GM18507 (cell line): ENCODE measurements around the gene LTB4R.
A peak's percentile ranks its signal among the peaks of the same experiment; 100 is the strongest.

Source experiments
- DNase-seq: peaks from one replicate; pipeline ENCODE4 v3.0.0; 2011; ENCODE audit warnings: low read depth; ENCODE audit not compliant: insufficient read length; ENCODE audit errors: extremely low spot score
- FAIRE-seq: peaks from 2 replicates; lab custom pipeline; 2011; peaks lifted over from hg19 to GRCh38; lab: Jason Lieb, UNC

LTB4R gene, protein sequence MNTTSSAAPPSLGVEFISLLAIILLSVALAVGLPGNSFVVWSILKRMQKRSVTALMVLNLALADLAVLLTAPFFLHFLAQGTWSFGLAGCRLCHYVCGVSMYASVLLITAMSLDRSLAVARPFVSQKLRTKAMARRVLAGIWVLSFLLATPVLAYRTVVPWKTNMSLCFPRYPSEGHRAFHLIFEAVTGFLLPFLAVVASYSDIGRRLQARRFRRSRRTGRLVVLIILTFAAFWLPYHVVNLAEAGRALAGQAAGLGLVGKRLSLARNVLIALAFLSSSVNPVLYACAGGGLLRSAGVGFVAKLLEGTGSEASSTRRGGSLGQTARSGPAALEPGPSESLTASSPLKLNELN

DNA sequence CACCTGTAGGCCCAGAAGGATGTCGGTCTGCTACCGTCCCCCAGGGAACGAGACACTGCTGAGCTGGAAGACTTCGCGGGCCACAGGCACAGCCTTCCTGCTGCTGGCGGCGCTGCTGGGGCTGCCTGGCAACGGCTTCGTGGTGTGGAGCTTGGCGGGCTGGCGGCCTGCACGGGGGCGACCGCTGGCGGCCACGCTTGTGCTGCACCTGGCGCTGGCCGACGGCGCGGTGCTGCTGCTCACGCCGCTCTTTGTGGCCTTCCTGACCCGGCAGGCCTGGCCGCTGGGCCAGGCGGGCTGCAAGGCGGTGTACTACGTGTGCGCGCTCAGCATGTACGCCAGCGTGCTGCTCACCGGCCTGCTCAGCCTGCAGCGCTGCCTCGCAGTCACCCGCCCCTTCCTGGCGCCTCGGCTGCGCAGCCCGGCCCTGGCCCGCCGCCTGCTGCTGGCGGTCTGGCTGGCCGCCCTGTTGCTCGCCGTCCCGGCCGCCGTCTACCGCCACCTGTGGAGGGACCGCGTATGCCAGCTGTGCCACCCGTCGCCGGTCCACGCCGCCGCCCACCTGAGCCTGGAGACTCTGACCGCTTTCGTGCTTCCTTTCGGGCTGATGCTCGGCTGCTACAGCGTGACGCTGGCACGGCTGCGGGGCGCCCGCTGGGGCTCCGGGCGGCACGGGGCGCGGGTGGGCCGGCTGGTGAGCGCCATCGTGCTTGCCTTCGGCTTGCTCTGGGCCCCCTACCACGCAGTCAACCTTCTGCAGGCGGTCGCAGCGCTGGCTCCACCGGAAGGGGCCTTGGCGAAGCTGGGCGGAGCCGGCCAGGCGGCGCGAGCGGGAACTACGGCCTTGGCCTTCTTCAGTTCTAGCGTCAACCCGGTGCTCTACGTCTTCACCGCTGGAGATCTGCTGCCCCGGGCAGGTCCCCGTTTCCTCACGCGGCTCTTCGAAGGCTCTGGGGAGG is at the start of gene LTB4R:
Gene LTB4R, plus strand, starts transcription at position 857 of the 959 bp plus-strand sequence. CDS start 4,150 bp downstream, outside the sequence.
- peak; percentile 35 for DNase-seq
- peak; percentile 68 for FAIRE-seq

DNA sequence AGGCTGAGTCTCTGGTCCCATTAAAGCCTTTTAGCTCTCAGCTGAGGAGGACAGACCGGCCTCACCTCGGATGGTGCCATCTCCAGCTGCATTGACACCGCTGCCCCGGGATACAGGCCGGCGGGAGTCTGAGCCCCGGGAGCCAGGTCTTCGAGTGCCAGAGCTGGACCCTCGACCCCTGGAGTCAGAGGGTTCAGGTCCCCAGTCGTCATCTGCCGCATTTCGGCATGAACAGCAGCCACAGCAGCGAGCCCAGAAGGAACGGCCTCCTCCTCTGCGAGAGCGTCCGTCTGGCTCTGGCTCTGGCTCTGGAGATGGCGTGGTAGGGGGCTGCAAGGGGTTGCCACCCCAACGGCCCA is 49.4 kb upstream of the LTB4R start:
- FAIRE-seq, result no peak
- no peak for DNase-seq

DNA sequence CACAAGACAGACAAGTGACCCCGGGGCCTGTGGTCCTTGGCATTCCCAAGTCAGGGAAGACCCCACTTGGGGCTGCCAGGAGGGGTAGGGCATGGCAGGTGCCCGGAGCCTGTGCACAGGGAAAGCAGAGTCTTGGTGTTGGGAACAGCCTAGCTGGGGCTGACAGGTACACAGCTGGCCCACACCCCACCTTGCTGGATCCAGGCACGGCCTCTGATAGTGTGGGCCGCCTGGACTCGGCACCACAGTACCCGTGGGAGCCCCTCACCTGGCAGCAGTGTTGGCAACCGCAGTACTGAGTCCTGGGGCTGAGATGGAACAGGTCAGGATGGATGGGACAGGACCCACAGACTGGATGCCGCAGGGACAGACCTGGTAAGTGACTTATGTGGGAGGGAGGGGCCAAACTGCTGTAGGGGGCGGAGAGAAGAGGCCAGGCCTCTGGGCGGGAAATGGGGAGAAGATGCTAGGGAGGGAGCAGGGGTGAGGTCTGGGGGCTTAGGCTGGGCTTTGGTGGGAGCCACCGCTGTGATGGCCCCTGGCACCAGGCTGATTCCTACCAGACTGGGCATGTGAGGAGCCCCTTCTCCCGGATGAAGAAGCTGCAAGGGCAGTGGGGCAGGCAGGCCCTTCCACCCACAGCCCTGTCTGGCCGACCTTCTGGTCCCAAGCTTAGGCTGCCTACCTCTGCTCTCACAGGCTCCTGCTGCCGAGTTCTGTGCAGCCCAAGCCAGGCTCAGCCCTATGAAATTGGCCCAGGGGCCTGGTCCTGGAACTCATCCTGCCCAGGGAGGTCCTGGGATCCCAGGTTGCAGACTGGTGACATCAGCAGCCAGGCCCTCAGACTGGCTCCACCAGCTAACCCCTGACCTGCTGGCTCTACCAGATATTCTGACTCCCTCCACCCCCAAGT is 48.2 kb upstream of the LTB4R start, which contains the start of gene TGM1:
Gene TGM1, minus strand, starts transcription at position 357 of the 913 bp plus-strand sequence. CDS start 825 bp downstream, outside the sequence.
- FAIRE-seq (no peak), DNase-seq (no peak)

DNA sequence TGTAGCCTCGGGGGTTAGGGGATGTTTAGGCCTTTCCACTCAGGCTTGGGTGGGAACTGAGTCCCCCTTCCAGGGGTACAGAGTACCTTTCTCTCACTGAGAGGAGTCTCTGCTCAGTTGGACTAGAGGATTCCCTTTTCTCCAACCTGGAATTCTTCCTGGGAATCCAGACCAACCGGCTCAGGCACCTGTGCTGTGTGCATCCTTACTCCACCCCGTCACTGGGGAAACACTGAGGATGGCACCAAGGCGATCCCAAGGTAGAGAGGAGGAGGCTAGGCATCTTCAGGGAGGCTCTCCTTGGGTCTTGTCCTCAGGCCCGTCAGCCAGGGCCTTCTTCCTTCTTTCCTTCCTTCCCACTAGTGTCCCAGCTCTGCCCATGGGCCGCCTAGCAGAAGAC is 47.5 kb upstream of the LTB4R start:
- DNase-seq (no peak), FAIRE-seq (no peak)

DNA sequence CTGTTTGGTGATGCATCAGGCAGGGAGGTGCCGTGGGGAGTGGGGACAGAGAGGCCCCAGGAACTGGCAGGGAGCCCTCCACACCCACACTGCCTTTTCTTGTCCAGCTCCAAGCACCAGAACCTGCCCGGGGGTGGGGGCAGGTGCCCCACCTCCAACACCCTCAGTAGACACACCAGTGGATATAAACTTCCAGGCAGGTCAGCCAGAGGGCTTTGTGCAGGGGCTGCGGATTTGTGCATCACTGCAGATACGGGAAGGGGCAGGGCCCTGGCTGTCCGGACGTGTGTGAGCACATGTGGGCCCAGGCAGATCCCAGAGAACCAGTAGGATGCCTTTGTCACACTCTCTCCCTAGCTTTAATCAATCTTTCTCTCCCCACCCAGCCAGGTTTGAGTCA is 47.0 kb upstream of the LTB4R start:
- FAIRE-seq, result no peak
- DNase-seq, result no peak

DNA sequence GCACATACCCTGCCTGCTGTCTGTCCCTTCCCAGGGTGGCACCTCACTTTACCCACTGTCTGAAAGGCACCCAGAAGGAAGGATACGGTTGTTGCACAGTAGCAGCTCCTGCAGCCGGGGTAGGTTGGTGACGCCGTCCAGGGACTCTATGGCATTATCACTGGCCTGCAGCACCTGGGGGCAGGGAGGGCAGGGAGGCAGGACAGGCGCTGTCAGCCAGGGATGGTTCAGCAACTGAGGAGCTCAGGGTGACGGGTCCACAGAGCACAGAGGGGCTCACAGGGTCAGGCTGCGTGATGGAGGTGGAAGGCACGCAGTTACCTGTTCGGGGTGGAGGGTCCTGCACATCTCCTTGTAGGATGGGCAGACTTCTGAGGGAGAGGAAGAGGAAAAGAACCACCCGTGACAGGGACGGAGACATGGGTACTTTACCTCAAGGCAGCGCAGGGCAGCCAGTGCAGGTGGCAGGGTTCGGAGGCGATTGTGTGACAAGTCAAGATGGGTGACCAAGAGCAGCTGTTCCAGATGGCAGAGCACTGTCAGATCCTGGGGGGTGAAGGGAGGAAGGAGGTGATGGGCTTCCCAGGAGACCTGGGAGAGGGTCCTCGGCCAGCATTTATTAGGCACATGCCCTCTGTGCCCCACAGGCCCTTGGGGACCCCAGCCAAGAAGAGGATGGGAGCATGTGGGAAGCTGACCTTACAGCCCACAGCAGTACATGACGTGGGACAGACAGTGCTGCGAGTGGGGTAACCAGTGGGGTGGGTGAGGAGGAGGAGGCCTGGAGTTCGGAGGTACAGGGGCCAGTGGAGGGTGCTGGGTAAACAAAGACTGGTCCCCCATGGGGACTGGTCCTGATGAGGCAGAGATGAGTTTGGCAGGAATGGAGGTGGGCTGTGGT is 44.7 kb upstream of the LTB4R start:
- FAIRE-seq, result no peak
- no peak for DNase-seq

DNA sequence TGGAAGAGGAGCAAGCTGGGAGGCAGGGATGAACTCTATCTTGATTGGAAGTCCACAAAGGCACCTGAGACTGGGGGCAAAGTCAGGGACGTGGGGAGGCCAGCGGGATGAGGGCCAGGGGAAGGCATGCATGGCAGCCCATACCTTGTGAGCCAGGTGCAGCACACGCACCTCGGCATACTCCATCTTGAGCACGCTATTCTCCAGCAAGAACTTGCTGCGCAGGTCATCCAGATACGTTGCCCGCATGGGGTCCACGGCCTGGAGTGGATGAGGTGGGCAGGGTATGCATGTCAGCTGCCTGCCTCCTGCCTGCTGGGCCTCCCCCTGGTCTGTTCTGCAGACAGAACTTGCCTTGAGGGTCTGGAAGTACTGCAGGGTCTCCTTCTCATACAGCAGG is 43.8 kb upstream of the LTB4R start:
- DNase-seq (no peak), FAIRE-seq (no peak)

DNA sequence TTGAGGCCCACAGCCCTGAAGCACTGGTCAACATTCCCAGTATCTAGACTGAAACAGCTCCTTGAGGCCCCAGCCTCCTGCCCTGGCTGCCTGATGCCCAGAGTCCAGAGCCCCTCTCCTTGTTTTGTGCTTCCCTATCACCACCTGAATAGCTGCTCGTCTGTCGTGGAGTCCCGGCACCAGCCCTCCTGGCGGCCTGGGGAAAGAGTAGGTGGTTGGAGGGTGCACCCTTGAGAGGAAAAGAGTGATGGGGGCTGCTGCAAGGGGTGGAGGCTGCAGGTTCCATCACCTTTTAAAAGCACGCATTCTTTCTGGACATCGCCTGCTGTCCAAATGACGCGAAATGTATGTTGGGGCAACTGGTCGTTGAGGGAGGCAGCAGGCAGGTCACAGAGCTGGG is 43.1 kb upstream of the LTB4R start:
- FAIRE-seq (no peak), DNase-seq (no peak)

DNA sequence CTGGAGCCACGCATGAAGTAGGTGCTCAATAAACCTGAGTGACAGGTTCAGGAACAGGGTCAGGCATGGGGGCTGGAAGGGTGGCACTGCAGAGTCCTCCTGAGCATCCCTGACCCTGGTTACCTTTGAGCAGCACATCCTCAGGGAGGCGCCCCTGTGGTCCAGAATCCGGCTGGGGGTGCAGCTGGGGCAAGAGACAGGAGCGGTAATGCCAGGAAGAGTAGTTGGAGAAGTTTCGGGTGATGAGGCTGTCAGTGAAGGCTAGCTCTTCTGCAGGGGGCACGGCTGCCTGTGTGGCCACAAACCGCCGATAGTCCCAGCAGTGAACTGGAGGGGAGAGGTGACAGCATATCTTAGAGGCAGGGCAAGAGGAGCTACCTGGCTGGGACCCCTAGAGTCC is 41.9 kb upstream of the LTB4R start:
- DNase-seq, result no peak
- no peak for FAIRE-seq

DNA sequence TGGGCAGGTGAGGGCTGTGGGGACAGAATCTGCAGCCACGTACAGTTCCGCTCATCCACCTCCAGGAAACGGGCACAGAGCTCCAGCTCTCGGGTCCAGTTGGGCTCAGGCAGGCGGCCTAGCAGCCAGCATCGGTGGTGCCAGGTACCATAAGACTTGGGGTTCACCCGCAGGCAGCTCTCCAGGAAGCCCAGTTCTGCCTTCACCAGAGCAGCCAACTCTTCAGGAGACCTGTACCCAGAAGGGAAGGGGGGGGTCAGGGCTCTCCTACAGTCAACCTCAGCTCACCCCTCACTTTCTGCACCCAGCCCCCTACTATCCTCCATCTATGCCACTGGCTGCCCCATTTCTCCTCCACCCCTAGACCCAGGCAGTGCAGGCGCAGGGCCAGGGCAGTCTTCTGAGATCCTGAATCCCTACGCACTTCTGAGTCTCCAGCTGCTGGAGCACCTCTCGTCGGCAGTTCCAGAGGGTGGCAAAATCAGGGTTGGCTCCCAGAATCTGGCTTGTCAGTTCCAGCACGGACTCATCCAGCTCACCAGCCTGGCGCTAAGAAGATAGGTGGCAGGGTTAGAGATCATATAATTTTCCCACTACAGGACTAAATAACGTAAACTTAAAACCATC is 41.3 kb upstream of the LTB4R start:
- FAIRE-seq, result no peak
- no peak for DNase-seq

DNA sequence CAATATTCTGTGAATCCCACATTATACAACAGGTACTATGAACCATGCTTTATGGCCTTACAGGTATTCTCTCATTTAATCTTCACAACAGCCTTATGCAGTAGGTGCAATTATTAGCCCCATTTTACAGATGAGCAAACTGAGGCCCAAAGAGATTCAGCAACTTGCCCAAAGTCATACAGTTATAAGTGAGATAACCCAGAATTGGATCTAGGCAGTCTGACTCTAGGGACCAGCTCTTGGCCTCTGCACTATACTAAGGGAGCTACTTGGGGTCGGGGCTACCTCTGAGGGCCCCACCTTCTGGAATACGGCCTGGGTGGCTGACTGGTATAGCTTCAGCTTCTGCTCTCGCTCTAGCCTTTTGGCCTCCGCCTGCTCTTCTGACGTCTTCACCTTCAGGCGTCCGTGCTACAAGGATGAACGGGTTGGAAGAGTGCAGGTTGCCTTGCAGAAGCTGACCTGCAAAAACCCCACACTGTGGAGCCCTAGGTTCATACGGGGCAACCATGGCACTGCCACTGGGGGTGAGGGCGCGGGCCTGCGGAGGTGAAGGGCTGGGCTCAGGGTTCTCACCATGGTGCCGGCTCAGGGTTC is 40.7 kb upstream of the LTB4R start:
- no peak for FAIRE-seq

DNA sequence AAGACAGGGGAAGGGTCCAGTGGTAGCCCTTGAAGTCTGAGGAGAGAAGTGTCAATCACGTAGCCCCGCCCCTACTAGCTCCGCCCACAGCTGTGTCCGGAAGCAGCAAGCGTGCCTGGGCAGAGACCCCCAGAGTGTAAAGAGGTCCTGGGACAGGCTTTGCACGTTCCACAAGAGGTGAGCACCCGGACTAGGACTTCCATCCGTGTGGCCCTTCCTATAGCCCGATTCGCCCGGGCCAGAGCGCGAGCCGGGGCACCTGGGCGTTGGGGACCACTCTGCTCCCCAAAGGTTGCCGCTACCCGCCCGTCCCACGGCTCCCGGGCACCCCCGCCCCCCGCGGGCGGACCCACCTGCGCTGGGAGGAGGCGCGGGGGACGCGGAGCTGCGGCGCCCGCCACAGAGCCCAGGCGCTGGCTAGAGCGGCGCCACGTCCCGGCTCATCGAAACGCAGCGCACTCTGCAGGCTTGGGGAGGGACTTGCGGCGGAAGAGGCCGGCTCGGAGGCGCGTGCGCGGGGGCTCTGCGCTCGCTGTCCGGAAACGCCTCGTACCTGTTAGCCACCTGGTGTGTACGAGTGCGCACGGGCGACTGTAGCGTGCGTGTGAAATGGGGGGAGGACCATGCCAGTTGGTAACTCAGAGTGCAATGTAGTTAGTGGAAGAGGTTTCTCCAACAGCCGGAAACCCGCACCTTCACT is 40.0 kb upstream of the LTB4R start, which contains the start of gene RABGGTA:
Gene RABGGTA, minus strand, starts transcription at position 464 of the 700 bp plus-strand sequence. CDS start 482 bp downstream, outside the sequence.
- FAIRE-seq (peak; percentile 85), DNase-seq (peak; percentile 96)

More for the DNA sequence above, 40.7 kb upstream of the LTB4R start:
- DNase-seq, result no peak

DNA sequence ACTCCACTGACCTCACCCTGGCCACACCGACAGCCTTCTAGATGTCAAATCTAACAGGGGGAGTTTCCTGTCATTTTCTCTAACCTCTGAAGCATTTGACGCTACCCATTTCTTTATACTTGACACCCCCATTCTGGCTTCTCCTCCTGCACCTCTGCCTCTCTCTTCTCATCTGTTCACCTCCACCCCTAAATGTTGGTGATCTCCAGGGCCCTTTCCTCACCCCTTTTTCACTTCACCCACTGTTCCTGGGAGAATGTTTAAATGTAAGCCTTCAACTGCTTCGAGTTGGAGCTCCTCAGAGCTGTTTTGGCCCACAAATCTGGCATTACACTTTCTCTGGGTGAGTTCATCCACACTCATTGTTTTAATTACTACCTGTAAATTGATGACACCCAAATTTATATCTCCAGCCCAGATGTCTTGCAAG is 39.5 kb upstream of the LTB4R start:
- DNase-seq (no peak), FAIRE-seq (no peak)

DNA sequence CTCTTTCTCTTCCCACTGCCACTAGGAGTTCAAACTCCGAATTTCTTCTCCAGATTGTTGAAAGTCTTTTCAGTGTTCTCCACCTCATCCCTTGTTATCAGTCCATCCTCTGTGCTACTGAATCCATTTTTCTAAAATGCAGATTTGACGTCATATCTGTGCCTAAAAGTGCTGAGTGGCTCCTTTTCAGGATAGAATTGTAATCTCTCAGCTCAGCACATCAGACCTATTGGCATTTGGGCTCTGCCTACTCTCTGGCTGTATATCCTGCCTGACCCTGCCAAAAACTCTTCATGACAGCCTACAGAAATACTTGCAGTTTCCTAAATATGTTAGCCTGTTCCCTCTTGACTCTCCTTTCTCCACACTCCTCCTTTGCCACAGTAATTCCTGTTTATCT is 38.8 kb upstream of the LTB4R start:
- FAIRE-seq, result no peak

DNA sequence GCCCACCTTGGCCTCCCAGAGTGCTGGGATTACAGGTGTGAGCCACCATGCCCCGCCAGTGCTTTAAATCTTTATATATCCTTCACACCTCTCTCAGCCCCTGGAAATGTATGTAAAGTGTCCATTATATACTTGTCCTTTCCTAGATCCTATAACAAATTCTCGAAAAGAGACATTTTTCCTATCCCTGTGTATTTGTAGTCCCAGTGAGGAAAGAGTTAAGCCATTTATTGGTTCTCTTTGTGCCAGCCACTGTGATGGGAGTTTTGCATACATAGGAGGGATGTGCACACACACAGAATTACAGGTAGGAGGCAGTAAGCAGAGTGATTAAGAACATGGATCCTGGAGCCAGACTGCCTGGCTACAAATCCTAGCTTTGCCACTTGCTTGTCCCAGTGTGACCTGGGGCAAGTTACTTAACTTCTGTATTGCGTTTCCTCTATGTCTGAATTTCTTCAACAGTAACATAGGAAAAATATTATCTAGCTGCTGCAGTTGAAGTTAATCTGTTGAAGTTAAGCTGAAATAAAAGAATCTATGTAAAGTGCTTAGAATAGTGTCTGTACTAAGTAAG is 37.8 kb upstream of the LTB4R start:
- FAIRE-seq, result no peak

More for the DNA sequence above, 38.8 kb upstream of the LTB4R start:
- DNase-seq, result no peak

DNA sequence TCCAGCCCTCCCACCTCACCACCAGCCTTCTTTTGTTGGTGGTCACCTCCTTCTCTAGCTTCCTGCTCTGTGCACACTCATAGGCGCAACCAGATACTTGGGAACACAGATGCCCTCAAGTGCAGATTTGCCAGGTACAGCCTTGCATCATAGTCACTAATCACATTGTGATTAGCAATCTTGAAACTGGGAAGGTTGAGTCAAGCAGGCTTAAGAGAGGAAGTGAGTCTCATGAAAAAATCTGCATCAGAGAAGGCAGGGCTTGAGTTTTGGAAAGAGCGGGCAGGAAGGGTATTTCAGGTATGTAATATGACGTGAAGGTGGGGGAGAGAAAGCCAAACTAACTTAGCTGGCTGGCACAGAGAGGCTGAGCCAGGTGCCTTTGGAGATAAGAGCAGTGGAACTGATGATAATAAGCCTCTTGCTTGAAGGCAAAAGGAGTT is 37.2 kb upstream of the LTB4R start:
- peak; percentile 90 for FAIRE-seq
- DNase-seq, result peak; percentile 50

More for the DNA sequence above, 37.8 kb upstream of the LTB4R start:
- no peak for DNase-seq
